Fibroblast of lung (primary cell): Measurements from ENCODE around the gene HHAT.

Experiments
- EZH2 ChIP-seq: IDR thresholded peaks from 2 replicates; pipeline ENCODE4 v1.5.1; 2012; ENCODE audit warnings: low read length, control low read depth, mild to moderate bottlenecking; ENCODE audit errors: missing control alignments
- TF ChIP-seq, protein P1 (sequence below), 2 donors: IDR thresholded peaks in 1 of 2; conservative IDR thresholded peaks in 1 of 2; 1 replicate in 1 of 2; 2 replicates in 1 of 2; pipeline ENCODE4 v1.5.1; 2011 to 2012; ENCODE audit warnings: low read length in 2 of 2, control low read depth in 1 of 2, inconsistent platforms in 1 of 2, low read depth in 1 of 2, mild to moderate bottlenecking in 1 of 2

DNA sequence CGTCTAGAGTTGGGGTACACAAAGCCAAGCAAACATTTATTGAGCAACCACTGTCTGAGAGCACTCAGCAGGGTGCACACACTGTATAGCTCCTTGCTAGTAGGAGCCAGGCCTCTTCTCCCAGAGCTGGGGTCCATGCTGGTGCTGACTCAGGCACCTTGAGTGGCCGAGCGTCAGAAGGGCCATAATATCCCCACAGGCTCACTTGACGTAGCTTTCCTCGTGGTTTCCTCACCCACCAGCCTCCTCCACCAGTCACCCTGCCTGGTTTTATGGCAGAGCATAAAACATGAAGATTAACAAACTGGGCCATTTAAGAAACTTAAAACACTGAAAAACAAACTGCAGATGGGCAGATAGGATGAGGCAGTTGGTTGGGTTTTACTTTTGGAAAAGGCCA, 361.5 kb downstream of the HHAT start:
- no peak for TF ChIP-seq EZH2
- TF ChIP-seq, protein P1, sequence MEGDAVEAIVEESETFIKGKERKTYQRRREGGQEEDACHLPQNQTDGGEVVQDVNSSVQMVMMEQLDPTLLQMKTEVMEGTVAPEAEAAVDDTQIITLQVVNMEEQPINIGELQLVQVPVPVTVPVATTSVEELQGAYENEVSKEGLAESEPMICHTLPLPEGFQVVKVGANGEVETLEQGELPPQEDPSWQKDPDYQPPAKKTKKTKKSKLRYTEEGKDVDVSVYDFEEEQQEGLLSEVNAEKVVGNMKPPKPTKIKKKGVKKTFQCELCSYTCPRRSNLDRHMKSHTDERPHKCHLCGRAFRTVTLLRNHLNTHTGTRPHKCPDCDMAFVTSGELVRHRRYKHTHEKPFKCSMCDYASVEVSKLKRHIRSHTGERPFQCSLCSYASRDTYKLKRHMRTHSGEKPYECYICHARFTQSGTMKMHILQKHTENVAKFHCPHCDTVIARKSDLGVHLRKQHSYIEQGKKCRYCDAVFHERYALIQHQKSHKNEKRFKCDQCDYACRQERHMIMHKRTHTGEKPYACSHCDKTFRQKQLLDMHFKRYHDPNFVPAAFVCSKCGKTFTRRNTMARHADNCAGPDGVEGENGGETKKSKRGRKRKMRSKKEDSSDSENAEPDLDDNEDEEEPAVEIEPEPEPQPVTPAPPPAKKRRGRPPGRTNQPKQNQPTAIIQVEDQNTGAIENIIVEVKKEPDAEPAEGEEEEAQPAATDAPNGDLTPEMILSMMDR (conservative IDR thresholded peaks at IDR 0.05 in 1 of 2, IDR thresholded peaks at IDR 0.05 in 1 of 2; ENCODE audit: low read depth in 1 of 2, low read length in 2 of 2): no peak
